AG09309 (cell line): ENCODE results near the gene NCAM1.

Experiments used
- DNase-seq: peaks from one replicate; pipeline ENCODE4 v3.0.0-alpha.2; 2010; ENCODE audit warnings: low read depth
- H3K4me3 ChIP-seq: 2 replicates; pipeline ENCODE4 v1.5.1; 2011; ENCODE audit warnings: mild to moderate bottlenecking, low read depth, low read length, moderate library complexity; ENCODE audit not compliant: control insufficient read depth
- CTCF ChIP-seq: IDR thresholded peaks from 2 replicates; pipeline ENCODE4 v1.5.1; 2011; ENCODE audit warnings: mild to moderate bottlenecking, low read depth, low read length, inconsistent platforms; ENCODE audit not compliant: insufficient read depth, control insufficient read depth; ENCODE audit errors: missing control alignments

NCAM1 gene

DNA sequence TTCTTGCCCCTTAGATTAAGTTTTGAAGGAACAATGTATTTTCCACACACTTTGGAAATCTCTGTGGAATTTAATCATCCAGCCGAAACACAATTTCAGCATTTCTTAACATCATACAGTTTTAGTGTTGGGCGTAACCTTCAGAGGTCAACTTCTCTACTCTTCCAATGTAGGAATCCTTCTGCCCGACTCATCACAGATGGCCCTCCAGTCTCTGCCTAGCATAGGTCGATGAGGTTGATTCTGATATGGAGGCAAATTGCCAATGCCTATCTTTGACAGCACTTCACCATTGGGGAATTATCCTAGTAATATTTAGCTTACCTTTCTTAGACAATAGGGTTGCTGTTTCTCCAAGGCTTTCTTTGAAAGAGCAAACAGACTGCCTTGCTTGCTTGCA, 177.5 kb downstream of the NCAM1 start:
- DNase-seq, result no peak
- H3K4me3 ChIP-seq, result no peak overlapping the region
- TF ChIP-seq CTCF, result no peak

GRCh38 chr11:113141010-113141409, 179.8 kb downstream of the NCAM1 start:
- TF ChIP-seq CTCF, result no peak
- DNase-seq, result no peak
- H3K4me3 ChIP-seq, result no peak overlapping the region

DNA sequence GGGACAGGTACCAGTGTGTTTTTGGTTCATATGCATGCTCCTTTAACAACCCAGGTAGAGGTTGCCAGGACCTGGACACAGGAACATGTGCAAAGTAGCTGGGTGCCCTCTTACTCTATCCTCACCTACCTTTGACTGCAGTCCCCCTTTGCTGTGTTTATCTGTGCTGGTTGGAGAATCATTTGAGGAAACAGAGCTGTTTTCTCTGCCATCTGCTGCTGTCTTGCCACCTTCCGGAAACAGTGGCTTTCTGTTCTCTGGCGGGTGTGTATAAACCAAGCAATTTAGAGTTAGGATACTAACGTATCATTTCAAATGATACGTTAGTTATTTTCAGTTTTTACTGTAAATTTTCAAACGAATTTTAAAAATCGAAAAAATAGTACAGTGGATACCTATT, 181.3 kb downstream of the NCAM1 start:
- H3K4me3 ChIP-seq, result no peak overlapping the region
- no peak for TF ChIP-seq CTCF
- no peak for DNase-seq

DNA sequence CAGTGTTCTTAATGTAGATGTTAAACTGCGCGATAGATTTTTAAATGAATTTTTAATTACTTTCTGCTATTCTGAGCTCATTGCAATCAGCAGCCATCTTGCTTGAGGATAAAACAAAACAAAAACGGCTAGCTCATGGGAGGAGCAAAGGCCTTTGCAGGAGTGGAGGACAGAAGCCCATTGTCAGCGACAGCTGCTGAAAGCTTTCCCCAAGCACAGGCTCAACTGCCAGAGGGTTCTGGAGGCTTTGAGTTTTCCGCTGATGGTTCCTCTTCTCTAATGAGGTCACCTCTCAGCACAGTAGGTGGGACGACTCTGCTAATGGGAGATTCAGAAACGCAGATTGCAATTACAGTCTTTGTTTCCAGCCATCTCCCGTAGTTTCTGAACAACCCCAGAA, 186.0 kb downstream of the NCAM1 start:
- no peak for DNase-seq
- no peak for TF ChIP-seq CTCF
- H3K4me3 ChIP-seq, result no peak overlapping the region

DNA sequence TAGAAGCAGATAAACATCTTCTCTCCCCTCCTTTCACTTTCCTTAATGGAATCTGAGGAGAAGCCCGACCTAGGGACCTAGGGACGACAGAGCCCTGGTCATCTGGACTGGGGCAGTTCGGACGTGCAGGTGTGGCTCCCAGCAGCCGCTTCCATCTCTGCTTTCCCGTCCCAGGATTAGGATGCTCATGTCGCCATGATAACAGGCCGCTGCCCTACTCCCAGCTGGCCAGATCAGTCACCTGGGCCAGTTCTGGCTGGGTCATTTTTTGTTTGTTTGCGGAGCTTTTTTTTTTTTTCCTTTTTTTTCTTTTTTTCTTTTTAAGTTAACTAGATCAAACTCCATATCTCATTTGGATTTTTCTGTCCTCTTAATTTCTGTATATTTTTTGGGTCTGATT, 186.9 kb downstream of the NCAM1 start:
- no peak for DNase-seq

DNA sequence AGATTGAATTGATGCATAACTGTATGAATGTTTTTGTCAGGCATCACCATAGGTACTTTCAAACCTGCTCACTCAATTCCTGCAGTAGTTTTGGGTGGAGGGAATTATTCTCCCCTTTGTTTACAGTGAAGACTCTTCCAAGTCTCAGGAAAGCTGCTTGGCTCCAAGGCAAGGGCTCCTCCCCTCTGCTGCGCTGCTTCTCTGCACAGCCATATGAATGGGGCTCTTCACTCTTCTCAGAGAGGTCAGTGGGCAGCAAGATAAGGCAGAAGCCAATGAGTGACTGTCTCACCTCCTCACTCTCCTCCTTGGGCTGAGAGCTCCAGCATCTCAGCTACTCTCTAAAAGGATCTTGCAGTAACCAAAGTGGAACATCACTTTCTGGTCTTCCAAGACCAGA, 187.4 kb downstream of the NCAM1 start:
- no peak for TF ChIP-seq CTCF
- no peak for DNase-seq
- no peak overlapping the region for H3K4me3 ChIP-seq

More for the DNA sequence above, 186.9 kb downstream of the NCAM1 start:
- H3K4me3 ChIP-seq, result no peak overlapping the region
- TF ChIP-seq CTCF, result no peak

- DNase-seq, result no peak
- H3K4me3 ChIP-seq, result no peak overlapping the region
- TF ChIP-seq CTCF, result no peak
Observed at GRCh38 chr11:113151521-113151920, 190.3 kb downstream of the NCAM1 start.
